ENCODE results near the gene CNR2.
A peak's percentile ranks its signal among the peaks of the same experiment; 100 is the strongest.
"Not testable (repeated sequence)": the region's sequence is repeated elsewhere in the genome, so short reads cannot be mapped to it uniquely, and the experiment has no call there.

CNR2 gene

DNA sequence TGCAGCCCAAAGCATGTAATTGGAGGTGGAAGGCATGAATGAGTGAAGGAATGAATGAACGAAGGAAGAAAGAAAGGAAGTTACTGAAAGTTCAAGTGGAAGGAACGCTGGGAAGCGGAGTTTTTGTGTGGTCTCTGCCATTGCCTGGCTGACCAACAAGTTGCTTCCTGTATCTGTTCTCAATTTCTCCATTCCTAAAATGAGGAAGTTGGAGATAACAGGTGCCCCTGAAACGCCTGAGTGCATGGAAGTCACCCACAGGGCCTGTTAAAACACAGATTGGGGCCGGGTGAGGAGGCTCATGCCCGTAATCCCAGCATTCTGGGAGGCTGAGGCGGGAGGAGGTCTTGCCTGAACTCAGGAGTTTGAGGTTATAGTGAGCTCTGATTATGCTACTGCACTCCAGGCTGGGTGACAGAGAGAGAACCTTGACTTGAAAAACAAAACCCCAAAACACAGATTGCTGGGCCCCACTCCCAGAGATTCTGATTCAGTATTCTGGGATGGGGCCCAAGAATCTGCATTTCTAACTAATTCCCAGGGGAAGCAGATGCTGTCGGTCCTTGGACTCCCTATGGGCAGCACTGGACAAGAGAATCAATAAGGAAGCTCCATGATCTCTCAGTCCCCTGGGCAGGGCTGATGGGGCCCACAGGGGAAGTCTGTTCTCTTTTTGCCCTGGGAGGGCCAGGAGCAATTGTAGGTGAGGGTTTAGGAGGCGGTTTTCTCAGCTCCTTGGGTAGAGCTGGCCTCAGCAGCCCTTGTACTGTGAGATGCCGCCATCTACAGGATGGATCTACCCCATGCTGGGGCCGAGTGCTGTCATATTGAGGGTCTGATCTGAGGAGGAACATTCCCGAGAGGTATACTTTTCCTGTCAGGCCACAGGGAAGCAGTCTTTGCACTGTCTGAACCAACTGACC is 3.3 kb upstream of the CNR2 start:
- DNase-seq: peak; percentile 5

DNA sequence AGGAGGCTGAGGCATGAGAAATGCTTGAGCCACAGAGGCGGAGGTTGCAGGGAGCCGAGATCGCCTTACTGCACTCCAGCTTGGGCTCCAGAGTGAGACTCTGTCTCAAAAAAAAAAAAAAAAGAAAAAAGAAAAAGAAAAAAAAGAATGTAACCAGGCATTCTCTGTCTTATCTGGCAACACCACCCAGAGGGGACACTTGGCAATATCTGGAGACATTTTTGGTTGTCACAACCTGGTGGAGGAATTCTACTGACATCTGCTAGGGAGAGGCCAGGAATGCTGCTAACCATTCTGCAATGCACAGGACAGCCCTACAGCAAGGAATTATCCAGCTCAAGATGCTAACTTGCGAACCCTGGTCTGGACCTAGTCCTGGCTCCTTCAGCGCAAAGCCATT is 2.3 kb upstream of the CNR2 start:
- DNase-seq: no peak

- no peak for DNase-seq
Observed at GRCh38 chr1:23914921-23915320, 1.8 kb upstream of the CNR2 start.

- no peak for DNase-seq
Observed at GRCh38 chr1:23911921-23912320, 1.2 kb downstream of the CNR2 start.

- no peak for DNase-seq
Observed at GRCh38 chr1:23910553-23911246, 2.5 kb downstream of the CNR2 start.

DNA sequence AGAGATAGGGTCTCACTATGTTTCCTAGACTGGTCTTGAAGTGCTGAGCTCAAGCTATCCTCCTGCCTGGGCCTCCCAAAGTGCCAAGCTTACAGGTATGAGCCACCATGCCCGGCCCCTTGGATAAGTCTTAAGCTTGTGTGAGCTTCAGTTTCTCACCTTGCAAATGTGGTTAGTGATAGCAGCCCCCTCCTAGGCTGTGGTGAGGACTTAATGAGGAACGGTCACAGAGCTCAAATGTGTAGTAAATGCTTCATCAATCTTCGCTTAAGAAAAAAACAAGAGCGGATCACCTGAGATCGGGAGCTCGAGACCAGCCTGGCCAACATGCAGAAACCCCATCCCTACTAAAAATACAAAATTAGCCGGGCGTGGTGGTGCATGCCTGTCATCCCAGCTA is 3.0 kb downstream of the CNR2 start:
- DNase-seq: no peak

DNA sequence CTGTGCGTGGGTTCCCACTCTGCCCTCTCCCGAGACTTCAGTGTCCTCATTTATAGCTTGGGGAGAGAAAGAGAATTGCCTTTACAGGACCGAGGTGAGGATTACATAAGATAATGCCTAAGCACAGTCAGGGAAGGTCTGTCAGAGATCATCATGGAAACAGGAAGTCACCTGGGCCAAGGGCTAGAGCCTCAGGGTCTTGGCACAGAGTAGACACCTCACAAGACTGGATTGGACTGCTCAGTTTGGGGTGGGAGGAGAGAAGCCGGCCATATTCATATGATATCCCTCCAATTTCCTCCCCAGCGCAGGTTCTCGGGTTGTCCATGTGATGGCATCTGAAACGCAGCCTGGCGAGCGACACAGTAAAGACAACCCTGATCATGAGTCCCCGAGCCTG is 3.8 kb downstream of the CNR2 start:
- DNase-seq: no peak

DNA sequence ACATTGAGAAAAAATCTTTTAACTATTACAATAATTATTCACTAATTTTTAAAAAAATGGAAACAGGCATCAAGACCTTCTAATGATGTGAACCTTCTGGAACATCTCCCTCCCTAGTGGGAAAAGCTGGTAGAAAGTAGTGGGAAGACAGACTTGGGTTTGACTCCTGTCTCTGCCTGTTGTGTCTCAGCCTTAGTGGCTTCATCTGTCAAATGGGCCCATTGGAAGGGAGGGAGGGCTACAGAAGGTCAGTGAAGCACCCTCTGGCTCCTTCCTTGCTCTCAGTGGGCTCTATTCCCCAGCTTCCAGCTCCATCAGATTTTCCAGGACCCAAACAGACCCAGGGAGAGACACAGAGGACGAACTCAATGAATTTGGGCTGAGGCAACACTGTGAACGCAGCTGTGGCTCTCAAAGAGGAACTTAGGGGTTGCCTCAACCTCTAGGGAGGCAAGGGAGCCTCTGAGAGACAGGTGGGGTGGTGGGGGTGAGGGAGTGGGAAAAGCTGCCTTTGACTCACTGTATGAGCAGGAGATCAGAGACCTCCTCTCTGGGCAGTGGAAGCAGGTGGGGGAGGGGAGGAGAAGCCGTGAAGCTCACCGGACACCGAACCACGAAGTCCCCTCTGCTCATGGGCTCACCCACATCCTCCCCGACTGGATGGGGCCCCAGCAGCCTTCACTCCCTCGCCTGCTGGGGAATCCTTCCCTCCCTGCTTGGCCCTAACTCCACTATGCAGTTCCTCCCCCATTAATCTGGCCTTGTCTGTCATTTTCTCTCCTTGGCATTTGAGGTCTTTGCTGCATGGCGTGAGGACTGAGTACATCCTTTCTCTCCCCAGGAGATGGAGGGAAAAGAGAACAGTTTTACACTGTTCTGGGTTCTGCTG is 4.5 kb downstream of the CNR2 start:
- DNase-seq: no peak

DNA sequence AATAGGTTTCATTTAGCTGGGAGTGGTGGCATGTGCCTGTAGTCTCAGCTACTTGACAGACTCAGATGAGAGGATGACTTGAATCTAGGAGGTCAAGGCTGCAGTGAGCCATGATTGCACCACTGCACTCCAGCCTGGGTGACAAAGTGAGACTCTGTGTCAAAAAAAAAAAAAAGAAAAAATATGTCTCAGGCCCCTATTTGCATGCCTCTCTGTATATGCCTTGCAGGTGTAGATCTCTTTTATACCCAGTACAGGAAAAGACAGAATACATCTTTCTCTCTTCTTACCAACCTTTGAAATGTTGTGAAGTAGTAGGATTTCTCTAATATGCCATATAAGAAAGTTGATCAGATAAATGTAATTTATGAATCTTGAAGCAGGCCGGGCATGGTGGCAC is 6.4 kb downstream of the CNR2 start:
- no peak for DNase-seq

DNA sequence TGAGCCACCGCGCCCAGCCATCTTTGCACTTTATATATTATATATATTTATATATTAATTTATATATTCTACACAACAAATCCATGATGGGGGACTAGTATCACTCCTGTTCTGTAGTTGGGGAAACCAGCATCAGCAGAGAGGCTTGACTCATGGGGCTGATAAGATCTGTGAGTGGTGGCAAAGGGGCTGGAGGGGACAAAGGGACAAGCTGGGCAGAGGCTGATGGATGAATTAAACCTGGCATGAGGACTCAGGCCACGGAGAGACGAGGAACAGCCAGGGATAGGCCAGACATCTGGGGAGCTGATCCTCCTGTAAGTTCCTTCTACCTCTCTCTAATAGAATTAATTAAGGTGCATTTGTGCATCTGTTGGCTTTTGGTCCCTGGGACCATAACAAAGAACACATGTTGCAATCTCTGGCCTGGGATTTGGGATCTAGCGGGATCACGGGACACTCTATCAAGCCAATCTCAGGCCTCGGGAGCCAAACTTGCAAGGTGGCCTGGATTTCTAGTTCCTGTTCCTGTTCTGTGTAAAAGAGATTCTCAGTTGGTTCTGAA is 7.6 kb downstream of the CNR2 start:
- no peak for DNase-seq

- DNase-seq: no peak
Observed at GRCh38 chr1:23904748-23905357, 8.3 kb downstream of the CNR2 start.

DNA sequence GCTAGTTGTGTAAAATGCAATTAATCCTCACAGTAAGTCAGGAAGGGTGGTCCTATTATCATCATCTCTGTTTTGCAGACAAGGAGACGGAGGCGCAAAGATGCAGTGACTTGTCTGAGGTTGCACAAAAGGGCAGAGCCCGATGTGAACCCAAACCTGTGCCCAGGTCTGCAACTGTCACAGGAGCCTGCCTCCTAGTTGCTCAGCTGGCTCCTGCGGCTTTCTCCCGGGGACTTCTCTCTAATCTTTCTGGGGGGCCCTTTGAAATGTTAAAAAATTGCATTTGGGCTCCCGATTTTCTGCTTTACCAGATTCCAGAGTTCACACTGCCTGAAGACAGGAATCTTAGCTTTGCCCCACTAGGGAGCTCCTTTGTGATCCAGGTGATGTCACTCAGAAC is 9.4 kb downstream of the CNR2 start:
- DNase-seq: no peak

- DNase-seq: no peak
Observed at GRCh38 chr1:23902321-23903278, 10.6 kb downstream of the CNR2 start.

DNA sequence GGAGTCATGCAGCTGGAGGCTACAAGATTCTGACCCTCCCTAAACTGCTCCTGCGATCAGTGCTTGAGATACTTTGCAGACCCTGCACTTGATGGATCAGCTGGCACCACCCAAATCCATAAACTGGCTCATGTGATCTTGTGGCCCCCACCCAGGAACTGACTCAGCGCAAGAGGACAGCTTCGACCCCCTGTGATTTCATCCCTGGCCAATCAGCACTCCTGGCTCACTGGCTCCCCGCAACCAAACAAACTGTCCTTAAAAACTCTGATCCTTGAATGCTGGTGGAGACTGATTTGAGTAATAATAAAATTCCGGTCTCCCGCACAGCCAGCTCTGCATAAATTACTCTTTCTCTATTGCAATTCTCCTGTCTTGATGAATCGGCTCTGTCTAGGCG is 13.1 kb downstream of the CNR2 start:
- DNase-seq: not testable (repeated sequence)

- no peak for DNase-seq
Observed at GRCh38 chr1:23899070-23899469, 14.1 kb downstream of the CNR2 start.

GRCh38 chr1:23897083-23897482 is 16.1 kb downstream of the CNR2 start:
- no peak for DNase-seq

DNA sequence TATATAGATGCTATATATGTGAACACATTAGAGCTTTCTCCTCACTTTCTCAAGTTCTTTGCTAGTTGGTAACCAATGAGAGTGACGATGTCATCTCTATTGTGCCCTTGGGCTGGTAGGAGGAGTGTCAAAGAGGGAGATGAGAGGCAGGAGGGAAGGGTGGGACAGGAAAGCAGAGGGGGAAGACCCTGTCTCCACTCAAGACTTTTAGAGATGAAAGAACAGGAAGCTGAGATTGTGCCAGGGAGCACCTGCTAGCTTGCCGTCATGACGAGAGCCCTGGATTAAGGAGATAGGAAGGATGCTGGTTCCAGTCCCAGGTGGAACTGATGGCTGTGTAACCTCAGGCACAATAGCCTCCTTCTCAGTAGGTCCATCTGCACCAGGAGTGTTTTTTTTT is 16.7 kb downstream of the CNR2 start:
- DNase-seq: no peak

- DNase-seq: no peak
Observed at GRCh38 chr1:23895993-23896392, 17.2 kb downstream of the CNR2 start.

DNA sequence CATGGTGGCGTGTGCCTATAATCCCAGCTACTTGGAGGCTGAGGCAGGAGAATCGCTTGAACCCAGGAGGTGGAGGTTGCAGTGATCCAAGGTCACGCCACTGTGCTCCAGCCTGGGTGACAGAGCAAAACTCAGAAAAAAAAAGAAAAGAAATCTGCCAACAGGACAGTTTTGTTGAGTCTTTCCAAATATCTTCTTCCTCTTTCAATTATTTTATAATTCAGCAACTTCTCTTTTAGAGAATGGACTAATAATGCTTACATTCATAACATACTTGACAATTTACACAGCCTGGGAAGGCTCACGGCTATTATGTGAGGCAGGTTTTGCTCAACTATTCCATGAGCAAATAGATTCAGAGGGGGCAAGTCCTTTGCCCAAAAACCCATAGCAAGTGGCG is 18.1 kb downstream of the CNR2 start:
- no peak for DNase-seq

DNA sequence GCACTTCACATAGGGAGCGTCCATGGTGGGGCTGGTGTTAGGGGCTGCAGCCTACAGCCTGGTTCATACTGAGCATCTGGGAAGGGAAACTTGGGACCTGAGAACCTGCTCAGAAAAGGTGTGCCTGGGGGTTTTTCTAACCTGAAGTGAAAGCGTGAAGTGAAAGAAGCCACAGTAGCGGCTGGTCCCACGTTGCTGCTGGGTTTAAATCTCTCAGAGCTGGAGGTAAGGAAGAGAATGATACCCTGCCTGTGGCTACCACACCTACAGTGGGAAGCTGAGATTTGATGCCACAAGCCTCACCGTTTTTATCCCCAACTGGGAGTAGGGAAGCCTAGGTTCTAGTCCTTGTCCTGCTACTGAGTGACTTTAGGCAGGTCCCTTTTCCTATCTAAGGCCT is 24.1 kb downstream of the CNR2 start:
- no peak for DNase-seq

GRCh38 chr1:23885222-23885621 is 27.9 kb downstream of the CNR2 start:
- DNase-seq: no peak
